ENCODE results near the gene NCOA1. TPM values are rescaled to one million over a fixed set of nuclear protein-coding genes. Genes with fewer than 3 reads are reported as not detected.

NCOA1 gene
- total and polyA plus RNA-seq, 10 of the 15 experiments (the other 5 are each of a cell fraction or from before 2014, with no cell fraction given) = 1.8 to 35.6 (median 6.1) TPM

- TF ChIP-seq CUX1 (IDR thresholded peaks at IDR 0.05; ENCODE audit: insufficient replicate concordance, low read depth, low read length) (no peak), NFYB (IDR thresholded peaks at IDR 0.05; ENCODE audit: insufficient read depth, low read depth, low read length) (no peak), JUNB (IDR thresholded peaks at IDR 0.05) (no peak), ZNF592 (IDR thresholded peaks at IDR 0.05) (no peak), FOXM1 (IDR thresholded peaks at IDR 0.05; ENCODE audit: low read depth, low read length) (no peak)
Measured at GRCh38 chr2:24768601-24769000, 277.5 kb downstream of the NCOA1 start (continued).

Data from GM12878 (cell line).